Neural cell (in vitro differentiated cells): Measurements from ENCODE around the gene SCTR. TPM values are rescaled to one million over a fixed set of nuclear protein-coding genes. Genes with fewer than 3 reads are reported as not detected.

ENCODE experiments used
- H2AFZ ChIP-seq: fragments of 200-600, 300-800 bp; sonication (generic), shearing (Covaris generic); 2 replicates; pipeline ENCODE4 v1.6.0; 2014; ENCODE audit warnings: low read depth, mild to moderate bottlenecking, antibody characterized with exemption, low read length, moderate library complexity
- H3F3A ChIP-seq: fragments of 200-600 bp; shearing (Covaris generic); 2 replicates; pipeline ENCODE4 v1.6.1; 2016; ENCODE audit warnings: mild to moderate bottlenecking, moderate library complexity, mixed read lengths, antibody characterized with exemption, low read length; ENCODE audit not compliant: insufficient read depth, poor library complexity, severe bottlenecking
- H3K27ac ChIP-seq: fragments of 200-600, 300-800 bp; sonication (generic), shearing (Covaris generic); 2 replicates; pipeline ENCODE4 v1.5.1; 2014; ENCODE audit warnings: mild to moderate bottlenecking, low read length, moderate library complexity
- H3K27me3 ChIP-seq: fragments of 300-800, 200-600 bp; sonication (generic), shearing (Covaris generic); 2 replicates; pipeline ENCODE4 v1.6.0; 2014; ENCODE audit warnings: mild to moderate bottlenecking, low read depth, low read length, moderate library complexity; ENCODE audit not compliant: insufficient read depth
- H3K36me3 ChIP-seq: fragments of 300-800, 200-600 bp; sonication (generic), shearing (Covaris generic); 2 replicates; pipeline ENCODE4 v1.5.1; 2014; ENCODE audit warnings: mild to moderate bottlenecking, antibody characterized with exemption, low read length, moderate library complexity; ENCODE audit not compliant: insufficient read depth
- H3K4me2 ChIP-seq: fragments of 300-800, 200-600 bp; sonication (generic), shearing (Covaris generic); 2 replicates; pipeline ENCODE4 v1.6.0; 2014; ENCODE audit warnings: mild to moderate bottlenecking, low read length
- H3K4me3 ChIP-seq: fragments of 300-800, 200-600 bp; sonication (generic), shearing (Covaris generic); 2 replicates; pipeline ENCODE4 v1.5.1; 2014; ENCODE audit warnings: mild to moderate bottlenecking, low read length, moderate library complexity
- H3K79me2 ChIP-seq: fragments of 200-600 bp; shearing (Covaris generic); replicated peaks from 2 replicates; pipeline ENCODE4 v1.6.0; 2014; ENCODE audit warnings: mild to moderate bottlenecking, low read length, moderate library complexity; ENCODE audit not compliant: insufficient read depth
- H3K9ac ChIP-seq: fragments of 300-800, 200-600 bp; sonication (generic), shearing (Covaris generic); 2 replicates; pipeline ENCODE4 v1.6.1; 2016; ENCODE audit warnings: mild to moderate bottlenecking, low read length, mixed read lengths
- H3K9me2 ChIP-seq: fragments of 200-600 bp; shearing (Covaris generic); 2 replicates; pipeline ENCODE4 v1.6.1; 2016; ENCODE audit warnings: mild to moderate bottlenecking, low read length, mixed read lengths; ENCODE audit not compliant: insufficient read depth
- H3K9me3 ChIP-seq: fragments of 200-600, 300-800 bp; sonication (generic), shearing (Covaris generic); 2 replicates; pipeline ENCODE4 v1.6.1; 2016; ENCODE audit warnings: mild to moderate bottlenecking, mixed run types, low read length, moderate library complexity, mixed read lengths
- H4K20me1 ChIP-seq: fragments of 200-600 bp; shearing (Covaris generic); 2 replicates; pipeline ENCODE4 v1.6.1; 2016; ENCODE audit warnings: mild to moderate bottlenecking, mixed run types; ENCODE audit not compliant: insufficient read depth
- CTCF ChIP-seq: fragments of 450-650 bp; IDR thresholded peaks from 2 replicates; pipeline ENCODE4 v1.5.1; 2014; ENCODE audit warnings: antibody characterized with exemption, mild to moderate bottlenecking, moderate library complexity; ENCODE audit not compliant: poor library complexity, severe bottlenecking
- EP300 ChIP-seq: fragments of 450-650 bp; conservative IDR thresholded peaks from 2 replicates; pipeline ENCODE4 v1.6.1; 2014; ENCODE audit warnings: antibody characterized with exemption, mild to moderate bottlenecking, moderate library complexity; ENCODE audit not compliant: poor library complexity, severe bottlenecking
- EZH2 ChIP-seq: fragments of 200-600, 300-800 bp; shearing (Covaris generic), sonication (generic); IDR thresholded peaks from 2 replicates; pipeline ENCODE4 v1.6.1; 2014; ENCODE audit warnings: antibody characterized with exemption, low read length, borderline replicate concordance, mild to moderate bottlenecking; ENCODE audit not compliant: insufficient read depth, poor library complexity, severe bottlenecking
- MXI1 ChIP-seq: fragments of 450-650 bp; conservative IDR thresholded peaks from 2 replicates; pipeline ENCODE4 v1.6.1; 2014; ENCODE audit warnings: antibody characterized with exemption, mild to moderate bottlenecking; ENCODE audit not compliant: poor library complexity, severe bottlenecking
- POLR2AphosphoS5 ChIP-seq: IDR thresholded peaks from 2 replicates; pipeline ENCODE4 v1.6.1; 2012
- RAD21 ChIP-seq: fragments of 450-650 bp; conservative IDR thresholded peaks from 2 replicates; pipeline ENCODE4 v1.6.1; 2014; ENCODE audit warnings: antibody characterized with exemption, mild to moderate bottlenecking, moderate library complexity
- REST ChIP-seq: IDR thresholded peaks from 2 replicates; pipeline ENCODE4 v1.6.1; 2012; ENCODE audit warnings: borderline replicate concordance
- SMC3 ChIP-seq: fragments of 450-650 bp; conservative IDR thresholded peaks from 2 replicates; pipeline ENCODE4 v1.6.1; 2014; ENCODE audit warnings: antibody characterized with exemption, mild to moderate bottlenecking, moderate library complexity; ENCODE audit not compliant: poor library complexity
- TAF1 ChIP-seq: IDR thresholded peaks from 2 replicates; pipeline ENCODE4 v1.6.1; 2012; ENCODE audit warnings: low read depth
- polyA plus RNA-seq: library from polyadenylated mRNA; depleted of rRNA; stranded (reverse); fragments of >200 nt; gene quantifications from 2 replicates; pipeline ENCODE4 v1.2.3, GENCODE V29; 2014

SCTR gene
- polyA plus RNA-seq, 1 donor from 2014 or later: 0.12 TPM

GRCh38 chr2:119421304-119421703 lies 103.0 kb downstream of the SCTR start:
- no peak overlapping the region for H3K27ac ChIP-seq
- H3K36me3 ChIP-seq: no peaks in the 10 kb centered on the region
- H4K20me1 ChIP-seq: no peaks in the 10 kb centered on the region
- H3K4me3 ChIP-seq: no peak overlapping the region
- H3K9me3 ChIP-seq: peaks cover 6% of the 10 kb centered on the region
- H3K27me3 ChIP-seq: no peaks in the 10 kb centered on the region
- no peaks in the 10 kb centered on the region for H3K79me2 ChIP-seq
- H3K9ac ChIP-seq: no peak overlapping the region
- TF ChIP-seq EZH2 (no peak), CTCF (no peak), REST (no peak), POLR2AphosphoS5 (no peak), TAF1 (no peak), MXI1 (no peak), RAD21 (no peak), EP300 (no peak), SMC3 (no peak)
- H3K4me2 ChIP-seq: no peak overlapping the region
- no peak overlapping the region for H2AFZ ChIP-seq
- no peaks in the 10 kb centered on the region for H3K9me2 ChIP-seq
- no peaks in the 10 kb centered on the region for H3F3A ChIP-seq

- no peak overlapping the region for H3K27ac ChIP-seq
- no peaks in the 10 kb centered on the region for H4K20me1 ChIP-seq
- no peaks in the 10 kb centered on the region for H3K9me2 ChIP-seq
- TF ChIP-seq EZH2: no peak
- no peak for TF ChIP-seq SMC3
- TF ChIP-seq TAF1: no peak
- no peak for TF ChIP-seq POLR2AphosphoS5
- TF ChIP-seq EP300: no peak
- TF ChIP-seq MXI1: no peak
- TF ChIP-seq RAD21: no peak
- no peak for TF ChIP-seq CTCF
- no peak for TF ChIP-seq REST
- H2AFZ ChIP-seq: no peak overlapping the region
- no peak overlapping the region for H3K4me3 ChIP-seq
- H3K9me3 ChIP-seq: peaks cover 6% of the 10 kb centered on the region
- no peaks in the 10 kb centered on the region for H3K79me2 ChIP-seq
- H3F3A ChIP-seq: no peaks in the 10 kb centered on the region
- H3K4me2 ChIP-seq: no peak overlapping the region
- no peak overlapping the region for H3K9ac ChIP-seq
- no peaks in the 10 kb centered on the region for H3K27me3 ChIP-seq
- H3K36me3 ChIP-seq: no peaks in the 10 kb centered on the region
These were observed 104.3 kb downstream of the SCTR start for GRCh38 chr2:119419803-119420508.
